CD4-positive, alpha-beta T cell treated with Interleukin-15 for 4 hours (primary cell): ENCODE data around the gene ARF6.
A peak's percentile ranks its signal among the peaks of the same experiment; 100 is the strongest.
"Not testable (repeated sequence)": the region's sequence is repeated elsewhere in the genome, so short reads cannot be mapped to it uniquely, and the experiment has no call there.

Experiments used
- DNase-seq: peaks from one replicate; pipeline ENCODE4 v3.0.0-alpha.2; 2020; ENCODE audit warnings: low spot score

The ARF6 gene

DNA sequence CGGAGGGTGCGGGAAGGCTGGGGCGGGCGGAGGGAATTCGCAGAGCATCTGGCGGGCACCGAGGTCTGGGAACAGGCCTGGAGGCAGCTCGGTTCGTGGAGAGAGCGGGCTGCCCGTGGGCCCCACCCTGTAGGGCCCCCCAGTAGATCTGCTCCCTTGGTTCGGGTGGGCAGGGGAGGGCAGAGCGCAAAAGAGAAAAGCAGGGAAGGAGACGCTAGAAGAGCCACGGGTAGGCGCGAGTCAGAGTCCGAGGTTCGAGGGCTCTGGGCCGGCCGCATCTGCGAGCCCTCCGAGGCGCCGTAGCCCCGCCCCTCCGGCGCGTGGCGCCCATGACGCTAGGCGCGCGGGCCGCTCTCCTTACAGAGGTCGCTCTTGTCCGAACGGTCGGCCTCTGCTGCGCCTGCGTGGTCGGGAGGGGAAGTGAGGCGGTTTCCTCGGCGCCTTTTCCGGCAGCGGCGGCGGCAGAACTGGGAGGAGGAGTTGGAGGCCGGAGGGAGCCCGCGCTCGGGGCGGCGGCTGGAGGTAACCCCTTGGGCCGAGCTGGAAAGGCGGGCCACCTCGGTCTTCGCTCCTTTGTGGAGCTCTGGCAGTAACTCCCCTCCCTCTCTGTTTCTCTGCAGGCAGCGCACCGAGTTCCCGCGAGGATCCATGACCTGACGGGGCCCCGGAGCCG, at the start of gene ARF6:
Gene ARF6 (plus strand): TSS at position 447 of the 673 bp plus-strand sequence. CDS start 655 bp downstream, outside the sequence.
- peak; percentile 96 for DNase-seq

DNA sequence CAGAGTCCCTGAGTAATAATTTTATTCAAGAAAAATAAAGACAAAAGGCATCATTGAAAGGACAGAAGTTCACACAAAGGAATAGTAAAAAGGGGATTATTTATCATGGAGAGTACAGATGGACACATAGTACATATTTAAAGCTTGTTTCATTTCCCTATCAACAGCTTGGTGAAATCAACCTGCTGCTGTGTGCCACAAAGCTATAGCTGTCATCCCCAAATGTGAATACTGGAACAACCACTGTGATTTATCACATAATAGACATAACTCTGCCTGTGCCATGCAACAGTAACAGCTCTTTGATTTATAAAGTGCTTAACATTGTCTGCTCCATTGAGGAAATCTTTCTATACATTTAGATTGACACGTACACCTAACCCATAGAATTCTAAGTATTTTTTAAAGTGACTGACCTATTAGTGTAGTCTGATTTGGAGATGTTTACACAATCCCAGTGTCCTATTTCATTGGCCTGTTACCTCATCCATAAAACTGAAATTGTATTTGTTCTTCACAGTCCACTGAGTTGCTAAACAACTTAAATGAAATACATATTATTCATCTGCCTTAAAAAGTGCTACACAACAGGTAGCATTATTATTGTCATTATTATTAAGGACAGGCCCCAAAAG, 43.6 kb upstream of the ARF6 start:
- DNase-seq = no peak

DNA sequence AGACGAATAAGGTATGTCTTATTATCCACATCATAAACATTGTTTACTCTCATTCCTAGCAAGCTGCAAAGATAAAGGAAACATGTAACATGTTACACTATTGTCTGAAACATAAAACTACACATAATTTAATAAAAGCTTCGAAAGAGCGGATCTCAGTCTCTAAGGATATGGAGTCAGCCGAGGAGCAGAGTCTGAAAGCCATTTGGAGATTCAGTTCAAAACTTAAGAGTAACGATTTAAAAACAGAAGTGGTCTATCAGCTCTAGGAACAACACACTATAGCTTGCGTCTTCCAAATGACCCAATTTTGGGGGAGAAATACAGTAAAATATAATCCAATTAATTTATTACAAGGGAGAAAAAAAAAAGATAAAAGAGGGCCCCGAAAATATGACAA, 41.1 kb upstream of the ARF6 start:
- DNase-seq = no peak

DNA sequence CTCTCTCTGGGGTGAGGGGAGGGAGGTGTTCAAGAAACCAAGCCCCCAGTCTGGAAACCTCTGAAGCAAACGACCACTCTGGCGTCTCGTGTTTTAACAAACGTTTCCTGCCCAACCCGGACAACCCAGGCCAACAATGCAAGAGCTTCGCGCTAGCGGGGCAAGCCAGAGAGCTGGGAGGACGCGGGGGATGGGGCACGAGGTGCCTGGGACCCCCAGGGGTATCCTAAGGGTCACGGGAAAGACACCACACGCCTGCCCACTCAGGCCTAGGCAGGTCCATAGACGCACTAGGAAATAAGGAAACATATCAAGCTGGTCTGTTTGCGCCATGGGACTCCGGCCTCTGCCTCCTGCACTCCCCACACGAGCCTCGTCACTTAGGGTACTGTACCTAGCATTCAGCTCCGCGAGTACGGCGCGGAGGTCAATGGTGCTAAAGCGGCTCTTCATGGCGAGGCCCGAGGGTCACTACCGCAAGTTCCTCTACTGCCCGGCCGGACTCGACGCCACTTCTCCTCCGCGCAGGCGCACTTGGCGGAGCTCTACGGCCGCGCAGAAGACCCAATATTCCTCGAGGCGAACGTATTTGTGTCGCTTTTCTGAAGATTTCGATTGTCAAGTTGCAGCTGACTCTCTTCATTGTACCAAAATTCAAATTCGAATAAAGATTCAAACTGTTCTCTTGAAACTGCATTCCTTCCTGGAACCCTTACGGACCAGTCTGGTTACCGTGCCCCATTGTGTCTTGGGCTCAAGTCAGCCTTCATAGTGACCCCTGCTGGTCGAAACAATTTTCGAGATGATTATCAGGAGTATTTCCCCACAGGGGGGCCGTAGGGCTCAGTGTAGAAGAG, 40.4 kb upstream of the ARF6 start, which contains the start of gene NEMF:
Gene NEMF (minus strand): TSS at position 488 of the 857 bp plus-strand sequence. CDS start 35 bp downstream, at position 453.
- DNase-seq = peak; percentile 88

DNA sequence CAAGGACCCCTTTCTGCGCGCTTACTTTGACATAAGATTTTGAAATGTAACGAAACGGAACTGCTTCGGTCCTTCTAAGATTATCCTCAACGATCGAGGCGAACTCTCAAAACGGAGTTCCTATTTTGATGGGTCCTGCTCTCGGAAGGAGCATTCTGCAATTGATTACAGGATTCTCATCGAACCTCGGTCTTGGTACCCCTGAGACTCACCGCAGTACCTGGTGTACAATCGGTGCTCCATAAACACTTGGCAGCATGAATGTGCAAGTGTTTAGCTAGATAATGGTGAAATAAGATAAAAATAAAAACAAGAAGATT, 39.8 kb upstream of the ARF6 start:
- DNase-seq = no peak

DNA sequence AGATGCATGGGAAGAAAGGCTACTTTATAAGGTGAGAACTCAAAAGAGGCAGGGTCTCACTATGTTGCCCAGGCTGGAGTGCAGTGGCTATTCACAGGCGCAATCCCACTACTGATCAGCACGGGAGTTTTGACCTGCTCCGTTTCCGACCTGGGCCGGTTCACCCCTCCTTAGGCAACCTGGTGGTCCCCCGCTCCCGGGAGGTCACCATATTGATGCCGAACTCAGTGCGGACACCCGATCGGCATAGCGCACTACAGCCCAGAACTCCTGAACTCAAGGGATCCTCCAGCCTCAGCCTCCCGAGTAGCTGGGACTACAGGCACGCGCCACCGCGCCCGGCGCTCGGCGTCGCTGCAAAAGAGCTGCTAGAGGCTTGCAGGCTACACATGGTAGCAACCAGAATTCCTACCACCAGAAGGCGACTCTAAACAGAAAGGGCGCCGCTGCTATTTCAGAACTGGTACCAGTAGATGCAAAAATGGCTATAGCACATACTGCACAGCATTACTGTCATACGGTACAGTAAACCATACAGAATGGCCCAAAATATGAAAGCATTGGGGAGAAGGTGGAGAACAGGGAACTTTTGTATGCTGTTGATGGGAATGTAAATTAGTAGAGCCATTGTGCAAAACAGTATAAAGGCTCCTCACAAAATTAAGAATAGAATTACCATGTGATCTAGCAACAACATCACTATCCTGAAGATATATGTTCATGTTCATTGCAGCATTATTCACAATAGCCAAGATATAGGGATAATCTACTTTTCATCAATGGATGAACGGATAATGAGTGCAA, 39.1 kb upstream of the ARF6 start:
- DNase-seq = peak; percentile 82

DNA sequence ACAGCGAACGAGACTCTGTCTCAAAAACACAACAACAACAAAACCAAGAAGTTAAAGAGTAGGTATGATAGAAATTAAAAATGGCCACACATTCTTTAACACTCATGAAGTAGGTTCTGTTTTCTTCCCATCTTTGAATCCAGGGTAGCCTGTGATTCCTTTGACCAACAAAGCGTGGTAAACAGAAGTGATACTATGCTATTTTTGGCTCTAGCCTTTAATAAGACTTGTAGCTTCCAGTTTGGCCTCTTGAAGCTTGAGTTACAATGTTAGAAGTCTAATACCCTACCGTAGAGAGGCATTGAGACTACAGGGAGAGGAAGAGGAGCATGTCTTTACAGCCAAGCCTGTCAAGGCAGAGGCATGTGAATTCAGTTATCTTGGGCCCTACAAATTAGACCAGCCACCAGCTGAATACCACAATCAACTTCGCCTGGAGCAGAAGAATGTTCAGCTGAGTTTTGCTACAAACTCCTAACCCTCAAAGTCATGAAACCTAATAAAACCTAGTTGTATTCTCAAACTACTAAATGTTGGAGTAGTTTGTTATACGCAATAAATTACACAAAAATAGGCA, 35.4 kb upstream of the ARF6 start:
- no peak for DNase-seq

DNA sequence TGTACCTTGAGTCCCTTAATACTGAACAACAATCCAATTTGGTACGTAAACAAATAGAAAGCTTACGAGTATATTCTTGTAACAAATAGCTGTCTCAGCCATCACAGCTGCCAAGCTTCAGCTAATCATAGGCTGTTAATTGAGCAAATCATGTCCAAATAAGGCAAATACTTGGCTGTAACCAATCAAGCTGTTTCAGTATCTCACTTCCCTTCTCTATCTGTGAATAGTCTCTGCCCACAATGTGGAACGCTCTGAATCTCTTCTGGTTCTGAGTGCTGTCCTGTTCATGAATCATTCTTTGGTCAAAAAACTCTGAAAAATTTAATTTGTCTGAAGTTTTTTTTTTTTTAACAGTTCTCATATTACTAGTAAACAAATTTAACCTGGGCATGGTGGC, 34.5 kb upstream of the ARF6 start:
- DNase-seq = no peak

DNA sequence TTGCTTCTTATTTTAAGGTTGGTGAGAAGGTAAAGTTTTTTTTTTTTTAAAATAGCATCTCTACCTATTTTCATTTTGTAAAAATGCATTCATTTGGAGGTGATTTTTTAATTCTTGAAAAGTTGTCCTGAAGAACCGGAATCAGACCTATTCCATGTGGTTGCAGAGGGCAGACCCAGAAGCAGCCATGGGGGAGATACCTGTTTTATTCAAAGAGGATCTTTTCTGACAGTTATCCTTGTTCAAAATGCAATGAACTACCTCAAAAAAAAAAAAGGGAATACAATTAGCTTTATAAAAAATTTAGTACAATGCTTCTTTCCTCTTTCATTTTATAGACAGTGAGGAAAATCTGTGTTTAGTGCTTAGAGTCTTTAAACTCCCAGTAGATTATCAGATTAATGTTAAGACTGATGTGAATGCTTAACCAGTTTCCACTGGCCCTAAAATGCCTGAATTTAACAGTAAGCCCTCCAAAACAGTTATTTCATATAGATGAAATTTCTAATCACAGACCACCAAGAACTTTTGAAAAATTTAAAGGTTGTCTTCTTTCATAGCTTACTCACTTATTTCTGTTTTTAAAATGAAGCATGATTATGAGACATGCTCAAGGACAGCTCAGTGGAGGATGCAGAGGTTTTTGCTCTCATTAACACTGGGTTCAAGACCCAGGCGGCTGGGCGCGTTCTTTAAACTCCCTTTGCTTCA, 31.7 kb upstream of the ARF6 start:
- DNase-seq = no peak

DNA sequence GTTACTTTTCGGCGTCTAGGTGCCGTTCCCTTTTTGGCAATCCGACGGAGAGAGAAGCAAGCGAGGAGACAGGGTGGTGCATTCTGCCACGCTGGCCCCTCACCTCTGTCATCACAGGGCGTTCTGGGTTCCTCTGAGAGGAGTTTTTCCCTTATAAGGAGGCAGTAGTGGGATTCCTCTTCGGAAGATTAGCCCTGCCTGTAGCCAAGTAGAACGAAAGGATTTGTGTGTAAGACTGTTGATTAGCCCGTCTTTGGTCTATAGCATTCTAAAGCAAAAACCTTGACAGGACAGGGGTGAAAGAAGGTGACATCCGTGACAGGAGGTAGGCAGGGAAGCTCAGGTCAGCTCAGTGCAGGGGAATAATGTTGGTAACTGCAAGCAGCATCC, 31.2 kb upstream of the ARF6 start:
- DNase-seq = peak; percentile 73

DNA sequence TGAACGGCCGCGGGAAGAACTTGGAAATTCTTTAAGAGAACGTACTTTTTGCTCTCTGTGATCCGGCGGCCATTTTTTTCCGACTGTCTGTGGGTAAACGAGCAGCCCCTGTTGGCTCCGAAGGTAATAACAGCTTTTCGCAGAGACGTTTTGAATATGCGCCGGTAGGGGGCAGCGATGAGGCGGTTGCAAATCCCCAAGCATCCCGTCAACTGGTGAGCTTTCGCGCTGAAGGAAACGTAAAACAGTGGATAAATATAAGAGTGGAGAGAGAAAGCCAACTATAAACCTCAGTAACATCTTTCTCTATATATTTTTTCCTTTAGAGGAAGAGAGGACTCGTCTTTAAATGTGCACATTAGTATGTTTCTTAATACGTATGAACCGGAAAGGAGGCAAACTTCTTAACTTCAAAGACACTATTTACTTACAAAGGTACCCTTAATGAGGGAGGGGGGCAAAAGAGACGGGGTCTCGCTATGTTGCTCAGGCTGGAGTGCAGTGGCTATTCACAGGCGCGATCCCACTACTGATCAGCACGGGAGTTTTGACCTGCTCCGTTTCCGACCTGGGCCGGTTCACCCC, 30.7 kb upstream of the ARF6 start:
- DNase-seq = peak; percentile 86

DNA sequence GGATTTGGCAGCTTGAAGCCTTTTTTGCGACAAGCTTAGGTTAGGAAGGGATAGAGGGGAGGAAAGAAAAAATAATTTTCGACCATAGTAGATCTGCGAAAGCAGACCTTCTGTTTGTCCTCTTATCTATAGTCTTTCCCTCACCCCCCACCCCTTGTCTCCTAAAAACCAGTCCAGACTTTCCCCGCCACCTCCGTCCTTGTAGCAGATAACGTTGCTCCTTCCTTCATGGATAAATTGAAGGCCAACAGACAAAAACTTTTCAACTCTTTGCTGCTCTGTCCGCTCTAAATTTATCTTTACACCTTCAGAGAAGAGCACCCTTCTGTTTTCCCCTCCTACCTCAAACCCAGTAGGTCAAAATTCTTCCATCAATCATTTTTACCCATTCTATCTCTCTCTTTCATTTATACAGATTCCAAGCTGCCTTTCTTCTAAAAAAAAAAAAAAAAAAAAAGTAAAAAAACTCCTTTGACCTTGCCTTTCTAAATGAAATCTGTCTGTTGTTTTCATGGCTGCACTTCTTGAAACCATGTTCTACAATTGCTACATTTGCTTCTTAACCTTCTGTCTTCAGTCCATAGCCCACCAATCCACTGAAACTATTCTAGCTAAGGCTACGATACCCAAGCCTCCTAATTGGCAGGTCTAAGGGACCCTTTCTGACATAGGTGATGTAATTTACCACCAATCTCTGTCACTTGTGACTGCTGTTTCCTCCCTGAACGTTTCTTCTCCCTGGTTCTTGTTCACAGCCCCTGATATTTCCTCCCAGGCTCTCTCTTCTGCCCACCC, 29.2 kb upstream of the ARF6 start:
- no peak for DNase-seq

DNA sequence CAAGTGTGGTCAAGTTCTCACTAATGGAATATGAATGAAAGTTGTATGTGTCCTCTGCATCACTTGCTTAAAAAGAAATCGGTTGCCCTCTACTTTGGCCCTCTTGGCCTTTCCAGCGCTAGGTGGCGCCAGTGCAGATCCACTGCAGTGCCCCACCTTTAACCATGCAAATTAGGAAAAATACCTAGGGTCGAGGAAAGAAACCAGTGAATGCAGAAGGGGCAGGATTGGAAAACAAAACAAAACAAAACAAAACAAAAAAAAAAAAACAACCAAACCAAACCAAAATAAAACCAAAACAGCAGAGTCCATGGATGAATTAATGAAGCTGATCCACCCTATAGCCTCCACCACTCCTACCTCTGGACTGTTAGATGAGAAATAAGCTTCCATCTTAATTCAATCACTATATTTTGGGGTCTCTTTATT, 27.4 kb upstream of the ARF6 start:
- DNase-seq = peak; percentile 84

DNA sequence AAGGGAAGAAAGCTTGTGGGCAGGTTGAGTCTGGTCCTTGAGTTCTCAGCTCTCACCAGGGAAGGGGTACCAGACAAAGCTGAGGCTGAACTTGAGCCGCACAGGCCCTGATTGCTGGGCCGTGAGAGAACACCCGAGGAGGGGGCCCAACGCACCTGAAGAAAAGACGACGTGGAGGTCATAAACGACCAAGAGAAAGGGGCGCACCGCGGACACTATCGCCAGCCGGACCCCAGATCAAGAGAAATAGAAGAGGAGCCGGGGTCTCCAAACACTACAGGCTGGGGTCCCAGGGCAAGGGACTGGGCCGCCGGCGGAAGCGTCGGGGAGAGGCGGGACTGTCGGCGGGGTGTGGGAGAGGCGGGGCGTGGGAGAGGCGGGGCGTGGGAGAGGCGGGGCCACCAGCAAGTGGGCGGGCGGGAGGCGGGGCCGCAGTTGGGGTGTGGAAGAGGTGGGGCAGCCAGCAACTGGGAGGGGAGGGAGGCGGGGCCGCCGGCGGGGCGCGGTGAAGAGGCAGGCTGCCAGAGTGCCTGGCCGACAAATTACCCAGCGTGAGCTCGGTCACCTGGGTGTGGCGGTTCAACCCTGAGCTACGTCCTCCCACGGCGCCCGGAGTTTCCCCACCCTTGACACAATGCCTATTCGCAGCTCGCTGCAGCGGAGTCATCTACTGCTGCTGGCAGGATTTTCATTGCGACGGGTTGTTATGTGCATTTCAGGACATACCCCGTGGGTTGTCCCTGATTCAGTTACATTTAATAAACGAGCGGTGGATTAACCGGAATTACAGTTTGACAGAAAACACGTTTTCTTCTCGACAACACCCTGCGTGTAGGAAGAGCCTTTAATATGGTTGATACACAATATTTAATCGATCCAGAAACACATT, 24.8 kb upstream of the ARF6 start:
- DNase-seq = peak; percentile 98

DNA sequence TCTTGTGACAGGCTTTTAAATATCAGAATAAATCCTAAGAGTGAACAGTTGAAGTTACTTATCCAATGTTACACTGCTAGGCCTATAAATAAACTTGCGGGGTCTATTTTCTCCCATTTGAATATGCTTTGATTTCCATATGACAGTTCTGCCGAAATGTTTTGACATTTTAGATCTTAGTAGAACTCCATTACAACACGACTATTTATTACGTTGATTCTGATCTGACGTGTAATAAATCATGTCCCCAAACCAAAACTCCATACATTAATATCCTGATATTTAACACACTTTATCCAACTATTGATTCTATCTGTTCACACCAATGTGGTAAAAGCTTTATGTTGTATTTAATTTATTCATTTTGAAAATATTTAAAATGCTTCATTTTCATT, 24.2 kb upstream of the ARF6 start:
- DNase-seq = no peak

DNA sequence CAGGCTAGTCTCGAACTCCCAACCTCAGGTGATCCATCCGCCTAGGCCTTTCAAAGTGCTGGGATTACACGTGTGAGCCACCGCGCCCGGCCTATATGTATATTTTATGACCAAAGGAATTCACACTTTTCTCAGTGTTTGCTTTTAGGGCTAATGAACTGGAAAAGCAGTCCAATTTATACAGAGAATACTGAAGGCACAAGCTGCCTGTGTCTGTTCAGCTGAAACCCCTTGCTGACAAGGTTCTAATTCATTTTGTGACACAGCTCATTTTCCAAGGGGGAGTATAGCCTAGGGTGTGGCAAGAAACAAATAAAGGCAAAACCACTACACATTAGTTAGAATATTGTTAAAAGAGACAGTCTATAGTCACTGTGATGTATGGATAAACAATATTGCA, 22.0 kb upstream of the ARF6 start:
- DNase-seq = no peak

DNA sequence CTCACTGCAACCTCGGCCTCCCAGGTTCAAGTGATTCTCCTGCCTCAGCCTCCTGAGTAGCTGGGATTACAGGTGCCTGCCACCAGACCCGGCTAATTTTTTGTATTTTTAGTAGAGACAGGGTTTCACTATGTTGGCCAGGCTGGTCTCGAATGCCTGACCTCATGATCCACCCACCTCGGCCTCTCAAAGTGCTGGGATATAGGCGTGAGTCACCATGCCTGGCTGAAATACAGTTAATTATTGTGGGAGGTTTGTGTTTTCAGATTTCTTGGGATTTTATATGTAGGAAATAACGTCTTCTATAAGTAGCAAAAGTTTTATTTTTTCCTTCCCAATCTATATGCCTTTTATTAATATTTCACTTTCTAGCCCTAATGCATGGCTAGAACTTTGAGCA, 19.3 kb upstream of the ARF6 start:
- not testable (repeated sequence) for DNase-seq

DNA sequence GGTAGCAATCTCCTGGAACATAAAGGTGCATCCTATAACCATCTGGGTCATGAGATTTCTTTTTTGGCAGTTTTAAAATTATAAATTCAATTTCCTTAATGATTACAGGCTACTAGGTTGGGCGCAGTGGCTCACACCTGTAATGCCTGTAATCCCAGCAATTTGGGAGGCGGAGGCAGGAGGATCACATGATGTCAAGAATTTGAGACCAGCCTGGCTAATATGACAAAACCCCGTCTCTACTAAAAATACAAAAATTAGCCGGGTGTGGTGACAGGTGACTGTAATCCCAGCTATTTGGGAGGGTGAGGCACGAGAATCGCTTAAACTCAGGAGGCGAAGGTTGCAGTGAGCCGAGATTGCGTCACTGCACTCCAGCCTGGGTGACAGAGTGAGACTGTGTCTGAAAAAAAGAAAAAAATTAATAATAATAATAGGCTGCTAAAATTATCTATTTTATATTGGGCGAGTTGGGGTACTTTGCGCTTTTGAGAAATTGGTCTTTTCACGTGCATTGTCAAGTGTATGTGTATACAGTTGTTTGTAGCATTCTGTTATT, 17.2 kb upstream of the ARF6 start:
- DNase-seq = no peak
